ENCODE data around the gene DUSP21.
"Not testable (repeated sequence)": the region's sequence is repeated elsewhere in the genome, so short reads cannot be mapped to it uniquely, and the experiment has no call there.

Gene DUSP21

DNA sequence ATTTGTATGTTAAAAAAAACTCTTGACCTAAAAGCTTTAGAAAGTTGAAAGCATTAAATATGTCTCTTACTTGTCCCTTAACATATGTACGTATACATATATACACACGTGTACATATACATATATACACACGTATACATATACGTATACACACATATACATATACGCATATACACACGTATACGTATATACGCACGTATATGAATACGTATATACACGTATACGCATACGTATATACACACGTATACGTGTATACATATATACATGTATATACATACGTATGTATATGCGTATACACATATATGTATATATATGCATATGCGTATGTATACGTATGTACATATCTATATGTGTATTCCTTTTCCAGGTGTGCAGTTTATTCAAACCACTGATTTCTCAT lies 32.9 kb downstream of the DUSP21 start:
- FAIRE-seq = no peak

DNA sequence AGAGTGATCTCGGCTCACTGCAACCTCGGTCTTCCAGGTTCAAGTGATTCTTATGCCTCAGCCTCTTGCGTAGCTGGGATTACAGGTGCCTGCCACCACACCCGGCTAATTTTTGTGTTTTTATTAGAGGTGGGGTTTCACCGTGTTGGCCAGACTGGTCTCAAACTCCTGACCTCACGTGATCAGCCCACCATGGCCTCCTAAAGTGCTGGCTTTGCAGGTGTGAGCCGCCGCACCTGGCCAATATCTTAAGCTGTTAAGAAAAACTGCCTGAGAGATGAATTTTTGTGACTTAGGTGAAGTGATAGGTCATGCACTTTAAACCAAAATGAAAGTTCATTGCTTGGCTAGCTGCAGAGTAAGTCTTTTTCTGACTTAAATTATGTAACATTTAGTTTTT lies 35.0 kb downstream of the DUSP21 start:
- FAIRE-seq = no peak

DNA sequence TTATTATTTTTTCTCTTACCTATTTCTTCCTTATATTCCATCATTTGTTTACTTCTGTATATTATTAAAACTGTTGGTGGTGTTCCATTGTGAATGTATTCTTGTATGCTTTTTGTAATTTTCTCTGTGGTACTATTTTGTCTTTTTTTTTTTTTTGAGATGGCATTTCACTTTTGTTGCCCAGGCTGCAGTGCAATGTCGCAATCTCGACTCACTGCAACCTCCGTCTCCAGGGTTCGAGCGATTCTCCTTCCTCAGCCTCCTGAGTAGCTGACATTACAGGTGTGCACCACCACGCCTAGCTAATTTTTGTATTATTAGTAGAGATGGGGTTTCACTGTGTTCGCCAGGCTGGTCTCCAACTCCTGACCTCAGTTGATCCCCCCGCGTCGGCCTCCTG lies 37.7 kb downstream of the DUSP21 start:
- no peak for FAIRE-seq

DNA sequence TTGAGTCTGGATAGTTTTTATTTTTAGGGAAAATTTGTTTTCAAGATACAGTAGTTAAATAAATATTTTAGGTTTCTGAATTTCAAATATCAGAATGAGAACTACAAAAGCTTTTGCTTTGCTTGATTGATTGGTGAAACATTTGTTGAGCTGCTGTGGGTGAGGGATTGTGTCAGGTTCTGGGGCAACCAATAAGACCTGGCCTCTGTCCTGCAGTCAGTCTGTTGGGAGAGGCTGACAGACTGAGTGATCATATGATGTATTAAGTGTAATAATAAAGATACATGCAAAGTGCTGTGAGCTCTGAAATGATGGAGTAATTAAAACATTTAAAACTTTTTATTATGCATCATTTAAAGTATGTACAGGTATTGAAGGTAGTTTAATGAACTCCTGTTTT lies 38.8 kb downstream of the DUSP21 start:
- FAIRE-seq = no peak

DNA sequence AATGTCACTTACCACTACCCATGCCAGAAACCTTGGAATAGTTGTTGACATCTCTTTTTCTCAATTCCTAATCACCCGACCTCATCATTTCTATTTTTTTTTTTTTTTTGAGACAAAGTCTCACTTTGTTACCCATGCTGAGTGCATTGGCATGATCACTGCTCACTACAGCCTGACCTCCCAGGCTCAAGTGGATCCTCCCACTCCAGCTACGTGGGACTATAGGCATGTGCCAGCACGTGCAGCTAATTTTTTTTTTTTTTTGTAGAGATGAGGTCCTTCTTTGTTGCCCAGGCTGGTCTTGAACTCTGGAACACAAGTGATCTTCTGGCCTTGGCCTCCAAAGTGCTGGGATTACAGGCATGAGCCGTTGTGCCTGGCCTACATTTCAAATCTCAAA lies 41.1 kb downstream of the DUSP21 start:
- no peak for FAIRE-seq

DNA sequence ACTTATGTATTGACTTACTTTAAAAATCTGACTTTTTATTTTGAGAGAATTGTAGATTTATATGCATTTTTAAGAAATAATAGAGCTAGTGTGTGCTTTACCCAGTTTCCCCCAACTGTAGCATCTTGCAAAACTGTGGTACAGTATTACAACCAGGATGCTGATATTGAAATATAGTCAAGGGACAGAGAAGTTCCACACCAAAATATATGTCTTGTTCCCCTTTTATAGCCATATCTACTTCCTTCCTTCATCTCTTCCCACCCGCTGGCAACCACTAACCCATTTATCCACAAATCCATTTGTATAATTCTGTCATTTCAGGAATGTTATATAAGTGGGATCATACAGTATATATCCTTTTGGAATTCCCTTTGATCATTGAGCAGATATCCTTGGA lies 46.0 kb downstream of the DUSP21 start:
- FAIRE-seq = no peak

DNA sequence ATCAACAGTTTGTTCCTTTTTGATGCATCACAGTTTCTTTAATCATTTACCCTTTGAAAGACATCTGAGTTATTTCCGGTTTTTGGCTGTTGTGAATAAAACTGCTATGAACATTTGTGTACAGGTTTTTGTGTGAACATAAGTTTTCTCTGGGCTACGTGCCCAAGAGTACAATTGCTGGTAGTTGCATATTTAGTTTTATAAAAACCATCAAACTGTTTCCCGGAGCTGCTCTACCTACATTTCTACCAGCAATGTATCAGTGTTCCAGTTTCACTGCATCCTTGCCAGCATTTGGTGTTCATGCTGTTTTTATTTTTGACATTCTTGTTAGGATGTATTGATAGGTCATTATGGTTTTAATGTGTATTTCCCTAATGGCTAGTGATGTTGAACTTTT lies 46.4 kb downstream of the DUSP21 start:
- no peak for FAIRE-seq

DNA sequence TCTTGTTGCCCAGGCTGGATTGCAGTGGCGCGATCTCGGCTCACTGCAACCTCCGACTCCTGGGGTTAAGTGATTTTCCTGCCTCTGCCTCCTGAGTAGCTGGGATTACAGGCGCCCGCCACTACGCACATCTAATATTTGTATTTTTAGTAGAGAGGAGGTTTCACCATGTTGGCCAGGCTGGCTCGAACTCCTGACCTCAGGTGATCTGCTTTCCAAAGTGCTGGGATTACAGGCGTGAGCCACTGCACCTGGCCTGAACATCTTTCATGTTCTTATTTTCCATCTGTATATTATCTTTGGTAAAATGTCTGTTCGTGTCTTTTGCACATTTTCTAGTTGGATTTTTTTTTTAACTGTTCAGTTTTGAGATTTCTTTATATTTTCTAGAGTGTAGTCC lies 46.9 kb downstream of the DUSP21 start:
- FAIRE-seq = not testable (repeated sequence)

DNA sequence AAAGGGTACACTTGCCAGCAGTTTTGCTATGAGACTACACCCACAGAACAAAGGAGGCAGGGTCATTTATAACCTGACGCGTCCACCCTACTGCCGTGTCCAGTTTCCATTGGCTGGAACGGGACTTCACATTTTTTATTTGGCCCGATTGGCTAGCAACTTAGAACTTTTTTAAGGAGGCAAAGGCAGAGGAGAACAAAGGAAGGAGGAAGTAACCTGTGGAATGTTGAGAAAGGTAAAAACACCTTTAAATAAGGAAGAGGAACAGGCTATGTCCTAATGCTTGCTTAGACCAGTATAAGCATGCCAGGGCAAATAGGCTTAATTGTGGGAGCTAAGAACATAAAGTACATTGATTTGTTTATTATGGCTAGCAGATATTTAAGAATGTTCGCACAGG lies 47.8 kb downstream of the DUSP21 start:
- no peak for FAIRE-seq
